Stimulated activated effector memory CD8-positive, alpha-beta T cell treated with anti-CD3 and anti-CD28 coated beads, Interleukin-12 subunit alpha, Interleukin-12 subunit beta, amount 100 ng/mL, for 72 hours (primary cell): ENCODE data around the gene RUNX2.

Experiments
- ATAC-seq: fragments of 150-1000 bp; cut with Tn5 transposase; 2 replicates; pipeline ENCODE4 v1.10.0; 2021
- DNase-seq, 2 donors: peaks; one replicate each; pipeline ENCODE4 v3.0.0; 2021 to 2022; ENCODE audit warnings: low spot score in 2 of 2
- H3K27ac Mint-ChIP-seq: one replicate; pipeline ENCODE4 v1.8.0; 2022; ENCODE audit warnings: mild to moderate bottlenecking, mixed read lengths
- H3K36me3 Mint-ChIP-seq: one replicate; pipeline ENCODE4 v1.8.0; 2022; ENCODE audit warnings: mild to moderate bottlenecking, mixed read lengths
- H3K4me1 Mint-ChIP-seq: one replicate; pipeline ENCODE4 v1.8.0; 2022; ENCODE audit warnings: mixed read lengths
- H3K4me3 Mint-ChIP-seq: one replicate; pipeline ENCODE4 v1.8.0; 2022; ENCODE audit warnings: mild to moderate bottlenecking, mixed read lengths
- H3K9me3 Mint-ChIP-seq: one replicate; pipeline ENCODE4 v1.8.0; 2022; ENCODE audit warnings: mixed read lengths

RUNX2 gene

GRCh38 chr6:45607798-45608197 lies 279.7 kb downstream of the RUNX2 start:
- Mint-ChIP-seq H3K9me3 (peaks cover 6% of the 10 kb centered on the region), H3K4me3 (no peak overlapping the region)
- no peak for ATAC-seq

GRCh38 chr6:45608252-45608913 lies 280.3 kb downstream of the RUNX2 start:
- Mint-ChIP-seq H3K27ac (no peak overlapping the region), H3K36me3 (no peaks in the 10 kb centered on the region), H3K4me1 (peaks cover 23% of the 10 kb centered on the region), H3K9me3 (peaks cover 6% of the 10 kb centered on the region), H3K4me3 (no peak overlapping the region)
- ATAC-seq, result peak; percentile 86
- peak in 1 of 2 donors; percentile 48 for DNase-seq

More at GRCh38 chr6:45607798-45608197, 279.7 kb downstream of the RUNX2 start:
- H3K36me3 Mint-ChIP-seq, result no peaks in the 10 kb centered on the region
- H3K27ac Mint-ChIP-seq, result no peak overlapping the region
- peaks cover 23% of the 10 kb centered on the region for H3K4me1 Mint-ChIP-seq
- peak in 1 of 2 donors; percentile 46 for DNase-seq

DNA sequence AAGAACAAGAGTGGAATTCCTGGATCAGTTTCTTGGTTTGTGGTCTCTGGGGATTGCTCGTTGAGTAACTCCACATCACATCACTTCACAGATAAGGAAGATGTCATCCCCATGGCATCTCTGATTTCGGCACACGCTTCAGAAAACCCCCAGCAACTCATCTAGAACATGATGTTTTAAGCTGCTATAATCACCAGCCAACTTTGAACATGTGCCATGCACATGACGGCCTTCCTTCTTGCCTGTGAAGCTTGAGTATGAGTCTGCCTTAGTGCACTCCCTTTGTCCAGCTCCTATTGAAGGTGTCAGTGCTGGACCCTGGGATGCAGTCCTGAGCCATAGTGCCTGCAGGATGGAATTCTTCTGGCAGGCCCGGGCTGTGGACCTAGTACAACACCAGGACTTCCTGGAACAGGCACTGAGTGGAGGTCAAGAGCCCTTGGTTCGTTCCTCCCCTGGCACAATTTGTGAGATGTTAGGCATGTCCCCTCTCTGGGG lies 281.1 kb downstream of the RUNX2 start:
- no peaks in the 10 kb centered on the region for H3K36me3 Mint-ChIP-seq
- DNase-seq (peak in 1 of 2 donors; percentile 41), ATAC-seq (no peak)
- H3K27ac Mint-ChIP-seq, result no peak overlapping the region
- H3K9me3 Mint-ChIP-seq, result peaks cover 2% of the 10 kb centered on the region
- H3K4me3 Mint-ChIP-seq, result no peak overlapping the region
- peaks cover 23% of the 10 kb centered on the region for H3K4me1 Mint-ChIP-seq

- no peak overlapping the region for H3K27ac Mint-ChIP-seq
- peaks cover 29% of the 10 kb centered on the region for H3K4me1 Mint-ChIP-seq
- no peaks in the 10 kb centered on the region for H3K36me3 Mint-ChIP-seq
- DNase-seq (no peak), ATAC-seq (no peak)
- no peak overlapping the region for H3K4me3 Mint-ChIP-seq
- H3K9me3 Mint-ChIP-seq, result no peaks in the 10 kb centered on the region
These were observed 282.2 kb downstream of the RUNX2 start for GRCh38 chr6:45610374-45610773.

- Mint-ChIP-seq H3K4me1 (peaks cover 29% of the 10 kb centered on the region), H3K27ac (no peak overlapping the region), H3K36me3 (no peaks in the 10 kb centered on the region), H3K9me3 (no peaks in the 10 kb centered on the region), H3K4me3 (no peak overlapping the region)
- no peak for ATAC-seq
- no peak for DNase-seq
These were observed 282.7 kb downstream of the RUNX2 start for GRCh38 chr6:45610832-45611231.

GRCh38 chr6:45611491-45611890 lies 283.4 kb downstream of the RUNX2 start:
- ATAC-seq (no peak), DNase-seq (no peak)
- no peaks in the 10 kb centered on the region for H3K36me3 Mint-ChIP-seq
- peaks cover 34% of the 10 kb centered on the region for H3K4me1 Mint-ChIP-seq
- no peaks in the 10 kb centered on the region for H3K9me3 Mint-ChIP-seq
- no peak overlapping the region for H3K27ac Mint-ChIP-seq
- H3K4me3 Mint-ChIP-seq, result no peak overlapping the region

DNA sequence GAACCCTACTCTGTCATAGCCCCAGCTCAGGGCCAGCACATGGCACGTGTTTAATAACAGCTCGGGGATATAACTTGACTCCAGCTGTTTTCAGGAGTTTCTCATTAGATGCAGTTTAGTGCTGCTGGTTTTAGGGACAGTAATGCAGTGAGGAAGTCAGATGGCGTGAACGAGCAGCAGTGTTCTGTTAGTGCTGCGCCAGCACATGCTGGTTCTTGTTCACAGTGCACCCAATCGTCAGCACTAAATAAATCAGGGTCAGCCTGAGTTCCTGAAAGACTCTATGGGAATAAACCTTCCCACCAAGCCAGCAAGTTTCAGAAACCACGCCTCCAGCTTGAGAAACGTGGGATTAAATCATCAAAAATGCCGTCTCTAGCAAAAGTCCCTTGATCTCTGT lies 285.5 kb downstream of the RUNX2 start:
- Mint-ChIP-seq H3K4me1 (peaks cover 30% of the 10 kb centered on the region), H3K27ac (no peak overlapping the region), H3K4me3 (no peak overlapping the region), H3K9me3 (no peaks in the 10 kb centered on the region), H3K36me3 (no peaks in the 10 kb centered on the region)
- ATAC-seq (no peak), DNase-seq (no peak)

- DNase-seq (no peak), ATAC-seq (peak; percentile 52)
- H3K4me1 Mint-ChIP-seq, result peaks cover 27% of the 10 kb centered on the region
- H3K4me3 Mint-ChIP-seq, result no peak overlapping the region
- no peaks in the 10 kb centered on the region for H3K36me3 Mint-ChIP-seq
- H3K27ac Mint-ChIP-seq, result no peak overlapping the region
- H3K9me3 Mint-ChIP-seq, result no peaks in the 10 kb centered on the region
These were observed 286.6 kb downstream of the RUNX2 start for GRCh38 chr6:45614488-45615285.

GRCh38 chr6:45616209-45616608 lies 288.1 kb downstream of the RUNX2 start:
- H3K4me3 Mint-ChIP-seq, result no peak overlapping the region
- ATAC-seq, result no peak
- peak overlapping the region; percentile 60 for H3K27ac Mint-ChIP-seq
- H3K9me3 Mint-ChIP-seq, result no peaks in the 10 kb centered on the region
- no peak for DNase-seq
- H3K4me1 Mint-ChIP-seq, result peaks cover 37% of the 10 kb centered on the region
- no peaks in the 10 kb centered on the region for H3K36me3 Mint-ChIP-seq

DNA sequence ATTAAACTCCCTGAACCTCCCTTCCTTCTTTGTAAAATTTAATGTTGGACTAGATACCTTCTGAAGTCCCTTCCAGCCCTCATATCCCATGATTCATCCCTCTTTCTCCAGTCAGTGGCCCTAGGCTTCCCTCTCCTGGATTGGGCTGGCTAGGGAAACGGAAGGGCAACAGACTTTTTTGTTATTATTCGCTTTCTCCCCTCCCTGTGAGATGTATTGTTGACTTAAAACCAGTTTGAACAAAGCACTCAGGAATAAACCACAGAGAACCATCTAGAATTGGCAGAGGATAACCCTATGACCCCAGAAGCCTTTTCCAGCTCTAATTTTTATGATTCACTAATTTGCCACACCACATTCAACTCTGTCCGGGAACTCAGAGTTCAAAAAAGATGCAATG lies 289.3 kb downstream of the RUNX2 start:
- no peaks in the 10 kb centered on the region for H3K36me3 Mint-ChIP-seq
- H3K4me3 Mint-ChIP-seq, result no peak overlapping the region
- H3K4me1 Mint-ChIP-seq, result peaks cover 37% of the 10 kb centered on the region
- ATAC-seq (no peak), DNase-seq (no peak)
- no peaks in the 10 kb centered on the region for H3K9me3 Mint-ChIP-seq
- no peak overlapping the region for H3K27ac Mint-ChIP-seq

DNA sequence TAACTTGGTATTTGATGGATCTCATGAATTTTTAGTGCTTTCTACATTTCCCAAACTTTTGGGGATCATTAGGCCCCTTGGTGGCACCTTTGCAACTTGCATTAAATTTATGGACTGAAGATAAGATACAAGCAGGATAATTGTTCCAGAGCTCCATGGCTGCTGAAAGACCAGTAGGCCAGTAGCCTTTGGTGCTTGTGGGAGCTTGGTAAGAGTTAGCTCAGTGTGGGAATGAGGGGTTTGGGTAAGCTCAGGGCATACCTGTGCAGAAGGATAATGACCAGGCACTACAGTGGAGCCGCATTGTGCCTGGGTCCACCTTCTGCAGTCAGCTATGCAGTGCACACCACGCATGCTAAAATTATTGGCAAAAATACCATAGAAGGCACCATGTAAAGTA lies 290.1 kb downstream of the RUNX2 start:
- no peak overlapping the region for H3K4me3 Mint-ChIP-seq
- no peak overlapping the region for H3K27ac Mint-ChIP-seq

GRCh38 chr6:45619211-45619760 lies 291.2 kb downstream of the RUNX2 start:
- H3K4me1 Mint-ChIP-seq, result peaks cover 43% of the 10 kb centered on the region
- ATAC-seq, result no peak
- H3K4me3 Mint-ChIP-seq, result no peak overlapping the region
- no peaks in the 10 kb centered on the region for H3K36me3 Mint-ChIP-seq
- no peak for DNase-seq
- peak overlapping the region; percentile 67 for H3K27ac Mint-ChIP-seq
- no peaks in the 10 kb centered on the region for H3K9me3 Mint-ChIP-seq

More for the DNA sequence above, 290.1 kb downstream of the RUNX2 start:
- H3K36me3 Mint-ChIP-seq, result no peaks in the 10 kb centered on the region
- no peaks in the 10 kb centered on the region for H3K9me3 Mint-ChIP-seq
- ATAC-seq, result no peak
- H3K4me1 Mint-ChIP-seq, result peaks cover 40% of the 10 kb centered on the region
- DNase-seq, result no peak

GRCh38 chr6:45619994-45620471 lies 291.9 kb downstream of the RUNX2 start:
- DNase-seq (peak in 1 of 2 donors; percentile 66), ATAC-seq (peak; percentile 96)
- peaks cover 41% of the 10 kb centered on the region for H3K4me1 Mint-ChIP-seq
- no peak overlapping the region for H3K4me3 Mint-ChIP-seq
- peak overlapping the region; percentile 67 for H3K27ac Mint-ChIP-seq
- no peaks in the 10 kb centered on the region for H3K9me3 Mint-ChIP-seq
- no peaks in the 10 kb centered on the region for H3K36me3 Mint-ChIP-seq

DNA sequence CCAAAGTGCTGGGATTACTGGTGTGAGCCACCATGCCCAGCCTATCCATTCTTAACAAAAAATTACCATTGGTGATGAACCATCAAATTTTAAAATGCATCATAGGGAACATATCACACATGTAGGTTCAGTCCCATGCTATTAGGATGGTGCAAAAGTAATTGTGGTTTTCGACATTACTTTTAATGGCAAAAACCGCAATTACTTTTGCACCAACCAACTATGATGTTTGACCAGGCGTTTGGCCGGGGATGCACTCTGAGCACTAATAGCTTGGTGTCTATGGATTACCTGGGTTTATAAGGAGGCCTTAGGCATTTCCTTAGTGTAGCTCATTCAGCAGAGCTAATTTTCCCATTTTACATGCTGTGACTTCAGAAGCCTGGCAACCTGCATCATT lies 296.1 kb downstream of the RUNX2 start:
- Mint-ChIP-seq H3K4me3 (no peak overlapping the region), H3K9me3 (no peaks in the 10 kb centered on the region), H3K27ac (no peak overlapping the region), H3K36me3 (no peaks in the 10 kb centered on the region), H3K4me1 (peaks cover 67% of the 10 kb centered on the region)
- DNase-seq (no peak), ATAC-seq (no peak)

GRCh38 chr6:45625191-45625664 lies 297.1 kb downstream of the RUNX2 start:
- H3K9me3 Mint-ChIP-seq, result no peaks in the 10 kb centered on the region
- DNase-seq (no peak), ATAC-seq (peak; percentile 86)
- H3K36me3 Mint-ChIP-seq, result no peaks in the 10 kb centered on the region
- peaks cover 59% of the 10 kb centered on the region for H3K4me1 Mint-ChIP-seq
- H3K27ac Mint-ChIP-seq, result peak overlapping the region; percentile 38
- peak overlapping the region; percentile 29 for H3K4me3 Mint-ChIP-seq
